Fibroblast of pulmonary artery (primary cell): ENCODE results near the gene TUSC2.

Experiments
- DNase-seq: peaks from one replicate; pipeline ENCODE4 v3.0.0-alpha.2; 2010; ENCODE audit warnings: low read depth
- H3K4me3 ChIP-seq: replicated peaks from 2 replicates; pipeline ENCODE4 v1.5.1; 2011; ENCODE audit warnings: low read depth, mild to moderate bottlenecking, control low read depth, low read length, moderate library complexity
- TF ChIP-seq, protein P1 (sequence below): IDR thresholded peaks from 2 replicates; pipeline ENCODE4 v1.5.1; 2011; ENCODE audit warnings: mild to moderate bottlenecking, control low read depth, low read length, inconsistent platforms; ENCODE audit errors: missing control alignments

TUSC2 gene, protein sequence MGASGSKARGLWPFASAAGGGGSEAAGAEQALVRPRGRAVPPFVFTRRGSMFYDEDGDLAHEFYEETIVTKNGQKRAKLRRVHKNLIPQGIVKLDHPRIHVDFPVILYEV

DNA sequence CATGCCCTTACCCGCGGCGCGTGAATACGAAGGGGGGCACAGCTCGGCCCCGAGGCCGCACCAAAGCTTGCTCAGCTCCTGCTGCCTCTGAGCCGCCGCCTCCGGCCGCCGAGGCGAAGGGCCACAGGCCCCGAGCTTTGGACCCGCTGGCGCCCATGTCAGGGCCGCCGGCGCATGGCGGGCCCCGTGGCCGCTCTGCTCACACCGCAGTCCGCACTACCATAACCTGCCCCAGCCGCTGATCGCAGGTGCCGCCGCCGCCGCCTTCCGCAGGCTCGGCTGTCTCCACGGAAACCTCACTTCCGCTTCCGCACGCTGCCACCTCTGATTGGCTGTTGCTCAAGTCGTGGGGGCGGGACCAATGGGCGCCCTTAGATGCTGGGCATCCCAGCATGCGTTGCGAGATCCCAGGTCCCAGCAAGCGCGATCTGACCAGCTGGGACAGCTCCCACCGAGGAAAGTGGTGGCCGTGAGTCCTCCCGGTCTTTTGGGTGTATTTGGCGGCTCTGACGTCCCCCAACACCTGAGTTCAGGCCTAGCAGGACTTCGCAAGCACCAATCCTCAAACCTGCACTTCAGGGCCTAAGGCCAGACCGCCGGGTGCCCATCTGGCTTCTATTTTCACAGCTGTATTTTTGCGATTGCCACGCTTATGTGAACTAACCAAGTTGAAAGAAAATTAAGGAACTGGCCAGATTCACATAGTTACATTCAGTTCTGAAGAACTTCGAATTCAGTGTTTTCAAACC lies at the start of gene TUSC2:
Gene TUSC2 (minus strand): TSS at position 281 of the 749 bp plus-strand sequence. CDS start 124 bp downstream, at position 157.
- peak within 1 kb of the TSS; percentile 88 for H3K4me3 ChIP-seq
- TF ChIP-seq, protein P1, sequence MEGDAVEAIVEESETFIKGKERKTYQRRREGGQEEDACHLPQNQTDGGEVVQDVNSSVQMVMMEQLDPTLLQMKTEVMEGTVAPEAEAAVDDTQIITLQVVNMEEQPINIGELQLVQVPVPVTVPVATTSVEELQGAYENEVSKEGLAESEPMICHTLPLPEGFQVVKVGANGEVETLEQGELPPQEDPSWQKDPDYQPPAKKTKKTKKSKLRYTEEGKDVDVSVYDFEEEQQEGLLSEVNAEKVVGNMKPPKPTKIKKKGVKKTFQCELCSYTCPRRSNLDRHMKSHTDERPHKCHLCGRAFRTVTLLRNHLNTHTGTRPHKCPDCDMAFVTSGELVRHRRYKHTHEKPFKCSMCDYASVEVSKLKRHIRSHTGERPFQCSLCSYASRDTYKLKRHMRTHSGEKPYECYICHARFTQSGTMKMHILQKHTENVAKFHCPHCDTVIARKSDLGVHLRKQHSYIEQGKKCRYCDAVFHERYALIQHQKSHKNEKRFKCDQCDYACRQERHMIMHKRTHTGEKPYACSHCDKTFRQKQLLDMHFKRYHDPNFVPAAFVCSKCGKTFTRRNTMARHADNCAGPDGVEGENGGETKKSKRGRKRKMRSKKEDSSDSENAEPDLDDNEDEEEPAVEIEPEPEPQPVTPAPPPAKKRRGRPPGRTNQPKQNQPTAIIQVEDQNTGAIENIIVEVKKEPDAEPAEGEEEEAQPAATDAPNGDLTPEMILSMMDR: no peak
- DNase-seq: peak; percentile 97

DNA sequence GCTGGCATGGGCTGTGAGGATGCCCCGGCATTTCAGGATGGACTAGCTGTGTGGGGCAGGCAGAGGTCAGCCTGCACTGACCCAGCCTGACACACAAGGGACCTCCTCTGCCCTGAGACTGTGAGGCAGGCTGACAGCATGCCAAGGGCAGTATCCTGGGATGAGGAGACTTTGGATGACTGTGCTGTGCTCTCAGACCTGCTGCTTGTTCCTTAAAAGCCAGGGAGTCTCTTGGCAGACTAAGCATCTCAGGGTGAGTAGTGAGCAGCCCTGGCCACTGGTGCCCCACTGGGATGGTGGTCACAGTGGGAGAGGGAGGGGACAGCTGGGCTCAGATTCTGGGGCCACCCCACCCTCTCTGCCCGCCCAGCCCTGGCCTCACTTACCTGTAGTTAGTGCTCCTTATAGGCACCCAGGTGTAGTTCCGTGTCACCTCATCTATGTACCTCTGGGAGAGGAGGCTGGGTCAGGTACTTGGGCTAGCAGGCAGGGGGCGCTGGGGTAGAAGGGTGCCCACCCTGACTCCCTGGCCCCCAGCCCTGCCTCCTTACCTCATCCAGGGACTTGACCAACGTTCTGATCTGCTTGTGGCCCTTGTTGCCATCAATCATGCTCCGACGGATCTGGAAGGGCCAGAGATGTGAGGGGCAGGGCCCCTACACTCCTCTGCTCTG lies 47.4 kb upstream of the TUSC2 start:
- no peak for DNase-seq
- H3K4me3 ChIP-seq: no peak overlapping the region
- TF ChIP-seq, protein P1: no peak

DNA sequence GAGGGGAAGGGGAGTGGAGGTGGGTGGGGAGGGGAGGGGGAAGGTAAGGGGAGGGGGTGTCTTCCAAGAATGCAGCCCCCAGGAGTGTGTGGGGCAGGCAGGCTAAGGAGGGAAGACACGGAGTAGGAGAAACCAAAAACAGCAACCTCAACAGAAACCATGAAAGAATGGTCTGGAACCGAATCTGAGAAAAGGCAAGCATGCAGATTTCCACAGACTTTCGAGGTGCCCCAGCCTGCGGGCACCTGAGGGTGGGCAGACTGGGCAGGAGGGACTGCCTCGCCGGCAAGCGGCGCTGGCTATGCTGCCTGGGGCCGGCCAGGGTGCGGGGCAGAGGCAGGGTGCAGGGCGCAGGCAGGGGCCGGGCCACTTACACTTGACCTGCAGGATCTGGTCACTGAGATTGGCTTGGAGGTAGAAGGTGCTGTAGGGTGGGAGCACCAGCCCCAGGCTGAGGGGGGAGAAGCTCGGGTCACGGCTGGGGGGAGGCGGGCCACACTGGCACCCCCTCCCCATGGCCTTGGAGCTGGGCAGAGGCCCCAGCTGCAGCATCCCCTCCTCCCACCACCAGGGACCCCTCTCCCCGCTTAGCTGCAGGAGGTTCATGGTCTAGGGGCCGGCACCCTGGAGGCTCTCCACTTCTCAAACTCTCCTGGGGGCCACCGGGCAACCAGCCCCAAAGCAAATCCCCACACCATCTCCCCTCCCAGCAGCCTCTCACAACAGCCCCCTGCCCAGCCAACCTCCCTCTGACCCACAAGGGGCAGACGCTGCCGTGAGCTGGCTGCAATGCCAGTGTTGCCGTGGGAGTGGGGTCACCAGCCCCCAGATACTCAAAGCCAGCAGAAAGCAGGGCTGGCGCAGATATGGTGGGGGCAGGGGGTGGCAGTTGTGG lies 46.6 kb upstream of the TUSC2 start:
- no peak for DNase-seq
- TF ChIP-seq, protein P1: no peak
- H3K4me3 ChIP-seq: no peak overlapping the region

DNA sequence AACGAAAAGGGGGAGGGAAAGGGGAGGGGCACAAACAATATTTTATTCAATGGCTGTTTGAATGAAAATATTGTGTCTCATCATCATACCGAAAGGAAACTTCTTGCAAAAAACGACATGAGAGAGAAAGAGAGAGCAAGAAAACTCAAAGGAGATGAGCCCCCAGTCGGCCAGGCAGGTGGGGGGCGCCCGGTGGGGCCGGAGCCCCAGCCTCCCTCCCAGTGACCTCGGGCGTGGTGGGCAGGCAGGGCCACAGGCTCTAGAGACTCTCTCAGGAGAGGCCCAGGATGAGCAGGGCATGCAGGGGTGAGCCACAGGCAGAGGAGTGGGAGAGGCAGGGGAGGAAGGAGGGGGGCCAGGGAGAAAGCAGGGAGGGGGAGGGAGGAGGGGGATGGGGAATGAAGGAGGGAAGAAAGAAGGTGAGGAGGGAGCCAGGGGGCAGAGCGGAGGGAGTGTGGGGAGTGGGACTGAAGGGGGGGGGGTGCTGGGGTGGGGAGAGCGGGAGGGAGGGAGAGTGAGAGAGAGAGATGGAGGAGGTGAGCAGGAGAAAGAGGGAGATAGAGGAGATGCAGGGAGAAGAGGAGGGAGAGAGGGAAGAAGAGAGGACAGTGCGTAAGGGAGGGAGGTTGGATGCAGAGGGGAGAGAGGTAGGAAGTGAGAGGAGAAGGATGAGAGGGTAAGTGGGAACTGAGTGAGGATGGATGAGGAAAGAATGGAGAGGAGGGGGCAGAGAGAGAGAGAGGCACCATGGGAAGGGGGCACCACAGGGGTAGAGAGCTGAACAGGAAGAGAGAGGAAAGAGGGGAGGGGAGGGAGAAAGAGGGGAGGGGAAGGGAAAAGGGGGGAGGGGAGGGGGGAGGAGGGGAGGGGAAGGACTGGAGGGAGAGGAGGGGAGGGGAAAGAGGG lies 45.4 kb upstream of the TUSC2 start:
- H3K4me3 ChIP-seq: no peak overlapping the region
- DNase-seq: no peak
- TF ChIP-seq, protein P1: no peak

DNA sequence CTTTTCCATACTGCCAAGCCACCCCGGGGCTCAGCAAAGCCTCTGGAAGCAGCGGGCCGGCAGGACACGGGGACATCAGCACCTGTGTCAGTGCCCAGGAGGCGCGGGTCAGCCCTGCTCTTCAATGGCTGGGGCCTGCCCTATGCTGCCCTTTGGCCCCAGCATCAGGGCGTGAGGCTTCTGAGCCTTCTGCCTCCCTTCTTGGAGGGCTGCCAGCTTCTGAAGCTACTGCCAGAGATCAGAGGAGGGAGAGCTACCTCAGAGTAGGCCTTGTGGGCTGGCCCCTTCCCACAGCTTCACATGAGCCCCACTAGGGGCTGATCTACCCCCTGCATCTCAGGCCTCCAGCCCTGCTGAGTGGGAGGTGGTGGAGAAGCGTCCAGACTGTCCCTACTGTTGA lies 44.3 kb upstream of the TUSC2 start:
- no peak overlapping the region for H3K4me3 ChIP-seq
- TF ChIP-seq, protein P1: no peak
- no peak for DNase-seq
